Right cardiac atrium (tissue), 5 donors: ENCODE measurements around the gene ZSWIM4. TPM values are rescaled to one million over a fixed set of nuclear protein-coding genes. Genes with fewer than 3 reads are reported as not detected.

ENCODE experiments used
- ATAC-seq, 2 donors: fragments of 200-7000 bp; cut with Tn5 transposase; one replicate each; pipeline versions ENCODE4 v1.8.0 to v1.9.1; 2020; ENCODE audit warnings: moderate library complexity in 2 of 2, mild to moderate bottlenecking in 1 of 2
- DNase-seq, 3 donors: peaks; one replicate each; pipeline ENCODE4 v3.0.0-alpha.2; 2020
- H3K27ac ChIP-seq: one replicate; pipeline ENCODE4 v1.5.1; 2013; ENCODE audit warnings: mild to moderate bottlenecking, low read length, control low read depth, moderate library complexity
- H3K27me3 ChIP-seq: one replicate; pipeline ENCODE4 v1.6.1; 2013; ENCODE audit not compliant: control insufficient read depth, insufficient read depth
- H3K4me1 ChIP-seq: one replicate; pipeline ENCODE4 v1.6.1; 2013; ENCODE audit warnings: low read length; ENCODE audit not compliant: control insufficient read depth, insufficient read depth
- H3K4me3 ChIP-seq: one replicate; pipeline ENCODE4 v1.5.1; 2013; ENCODE audit warnings: low read length, control low read depth
- H3K9me3 ChIP-seq: one replicate; pipeline ENCODE4 v1.6.1; 2013; ENCODE audit warnings: low read length; ENCODE audit not compliant: control insufficient read depth
- WGBS: extraction: QIAGEN DNeasy Blood & Tissue Kit; methylation state at CpG from one replicate; pipeline ENCODE4 v1.1.7; 2013; 5-methylcytosine and 5-hydroxymethylcytosine counted together
- intact Hi-C, 4 donors: fragments of 100-400 bp; cut with DNase I; formaldehyde crosslinking; loops; one replicate each; pipeline versions ENCODE4 v1.11.0 to v1.14.0; 2022 to 2023
- polyA plus RNA-seq: library from polyadenylated mRNA; stranded (reverse); fragments of 200-250 nt; gene quantifications from one replicate; pipeline ENCODE4 v1.2.3, GENCODE V29; 2013
- total RNA-seq, 4 donors: library from RNA; stranded (reverse); fragmentation: NEBNext Ultra II Directional; extraction: Animal tissue kit (Norgen Biotek cat#: 25700); gene quantifications; one replicate each; pipeline ENCODE4 v1.2.1, GENCODE V29; 2021
- donor health status: healthy with polysubstance abuse.
- donor health status: DM: no; HTN: yes; CAD: no.
- donor health status: DM: no; HTN: no; CAD: no.
- donor health status: DM: no; HTN: yes; CAD: no; lungs with severe emphysema.
- donor health status: DM: yes; HTN: yes; CAD: no.

The ZSWIM4 gene
- total and polyA plus RNA-seq, 5 donors, result 2.3 to 6.4 (median 3.5) TPM

DNA sequence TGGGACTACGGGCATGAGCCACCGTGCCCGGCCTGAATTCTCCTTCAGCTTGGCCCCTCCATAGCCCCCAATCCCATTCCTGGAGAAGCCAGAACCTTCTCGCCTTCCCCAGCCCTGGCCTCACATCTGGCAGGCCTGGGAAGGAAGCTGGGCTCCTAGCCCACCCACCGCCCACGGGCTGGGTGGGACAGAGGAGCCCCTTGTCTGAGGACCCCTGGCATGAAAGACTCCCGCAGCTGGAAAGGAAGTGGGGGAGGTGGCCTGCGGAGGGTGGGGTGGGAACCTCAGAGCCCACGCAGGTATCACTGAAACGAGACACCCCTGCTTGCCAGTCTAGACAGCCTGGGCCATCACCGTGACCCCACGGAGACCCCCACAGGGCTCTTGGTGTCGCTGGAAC, 74.0 kb downstream of the ZSWIM4 start:
- Histone ChIP-seq H3K4me1 (no peaks in the 10 kb centered on the region), H3K27me3 (no peaks in the 10 kb centered on the region), H3K4me3 (no peak overlapping the region), H3K27ac (no peak overlapping the region), H3K9me3 (no peaks in the 10 kb centered on the region)
- ATAC-seq (no peak), DNase-seq (no peak)
- intact Hi-C loops, result loop anchor here in 3 of 4 donors (10.0 kb wide), 2 partner anchors 264 to 274 kb away; no protein-coding TSS in a partner anchor
- 61% methylated on average over 13 of the region's 13 CpGs for WGBS

DNA sequence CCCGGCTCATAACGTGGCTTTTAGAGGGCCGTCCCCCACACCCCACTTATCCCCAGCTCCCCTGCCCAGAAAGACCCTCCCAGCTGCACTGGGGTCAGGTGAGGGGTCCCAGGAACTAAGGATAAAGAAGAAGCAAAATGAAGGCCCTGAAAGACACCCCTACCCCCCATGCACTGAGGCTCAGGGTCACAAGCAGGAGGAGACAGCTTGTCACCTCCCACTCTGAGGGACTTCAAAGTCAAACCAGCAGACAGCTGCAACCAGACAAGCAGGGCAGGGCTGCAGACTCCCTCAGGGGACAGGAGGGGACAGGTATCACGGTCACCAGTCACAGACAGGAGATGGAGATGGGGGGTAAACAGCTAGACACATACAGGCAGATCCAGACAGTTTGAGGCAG, 75.6 kb downstream of the ZSWIM4 start:
- no peaks in the 10 kb centered on the region for H3K27me3 ChIP-seq
- no peaks in the 10 kb centered on the region for H3K9me3 ChIP-seq
- DNase-seq, result no peak
- no peak for ATAC-seq
- no peaks in the 10 kb centered on the region for H3K4me1 ChIP-seq
- 94% methylated on average over 4 of the region's 4 CpGs for WGBS
- no peak overlapping the region for H3K27ac ChIP-seq
- intact Hi-C loops, result no loop called here
- no peak overlapping the region for H3K4me3 ChIP-seq

DNA sequence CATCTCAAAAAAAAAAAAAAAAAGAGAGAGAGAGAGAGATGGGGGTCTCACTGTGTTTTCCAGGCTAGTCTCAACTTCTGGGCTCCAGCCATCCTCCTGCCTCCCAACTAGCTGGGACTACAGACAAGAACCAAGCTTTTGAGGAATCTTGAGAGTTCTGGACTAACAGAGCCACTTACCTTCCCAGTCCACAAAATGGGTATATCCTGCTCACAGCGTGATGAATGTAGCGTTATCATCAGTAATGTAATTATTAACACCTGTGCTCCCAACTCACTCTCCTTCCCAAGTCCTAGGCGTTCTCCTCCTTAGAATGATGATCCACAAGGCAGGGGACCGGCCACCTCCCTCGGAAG, 77.1 kb downstream of the ZSWIM4 start:
- H3K4me1 ChIP-seq, result no peaks in the 10 kb centered on the region
- no peaks in the 10 kb centered on the region for H3K27me3 ChIP-seq
- WGBS, result 50% methylated on average over 5 of the region's 5 CpGs
- no peaks in the 10 kb centered on the region for H3K9me3 ChIP-seq
- no peak overlapping the region for H3K27ac ChIP-seq
- intact Hi-C loops, result no loop called here
- DNase-seq (no peak), ATAC-seq (no peak)
- peak overlapping the region; percentile 49 for H3K4me3 ChIP-seq

DNA sequence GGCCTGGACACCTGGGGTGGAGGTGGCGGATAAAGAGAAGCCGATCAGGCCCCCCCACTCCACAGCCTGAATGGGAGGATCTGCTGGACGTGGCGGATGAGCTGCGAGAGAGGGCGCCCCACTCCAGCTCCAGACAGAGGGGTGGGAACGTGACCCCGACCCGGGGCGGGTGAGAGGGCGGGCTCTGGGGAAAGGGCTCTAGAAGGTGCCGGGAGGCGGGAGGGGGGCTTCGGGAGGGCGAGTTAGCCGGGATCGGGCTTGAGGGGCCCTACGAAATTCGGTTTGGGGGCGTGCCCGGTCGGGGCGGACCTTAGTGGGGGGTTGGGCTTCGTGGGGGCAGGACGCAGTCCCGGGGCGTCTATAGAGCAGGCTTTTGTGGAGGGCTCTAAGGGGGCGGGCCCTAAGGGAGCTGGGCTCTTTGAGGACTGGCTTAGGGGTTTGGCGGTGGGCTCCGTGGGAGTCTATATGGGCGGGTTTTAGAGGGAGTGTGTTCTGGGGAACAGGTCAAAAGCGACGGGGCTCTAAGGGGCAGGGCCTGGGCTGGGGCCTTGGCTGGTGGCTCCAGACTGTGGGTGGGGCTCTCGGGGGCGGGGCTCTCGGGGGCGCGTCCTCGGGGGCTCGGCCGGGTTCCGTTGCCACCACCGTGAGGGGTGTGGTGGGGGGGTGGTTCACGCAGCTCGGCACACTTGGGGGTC, 77.6 kb downstream of the ZSWIM4 start:
- peak; percentile 69 to 70 for ATAC-seq
- no peaks in the 10 kb centered on the region for H3K9me3 ChIP-seq
- no peak overlapping the region for H3K27ac ChIP-seq
- peak; percentile 43 to 79 (median 69) for DNase-seq
- no peaks in the 10 kb centered on the region for H3K27me3 ChIP-seq
- WGBS, result 4% methylated on average over 45 of the region's 45 CpGs
- intact Hi-C loops, result no loop called here
- H3K4me1 ChIP-seq, result no peaks in the 10 kb centered on the region
- H3K4me3 ChIP-seq, result peak overlapping the region; percentile 49

DNA sequence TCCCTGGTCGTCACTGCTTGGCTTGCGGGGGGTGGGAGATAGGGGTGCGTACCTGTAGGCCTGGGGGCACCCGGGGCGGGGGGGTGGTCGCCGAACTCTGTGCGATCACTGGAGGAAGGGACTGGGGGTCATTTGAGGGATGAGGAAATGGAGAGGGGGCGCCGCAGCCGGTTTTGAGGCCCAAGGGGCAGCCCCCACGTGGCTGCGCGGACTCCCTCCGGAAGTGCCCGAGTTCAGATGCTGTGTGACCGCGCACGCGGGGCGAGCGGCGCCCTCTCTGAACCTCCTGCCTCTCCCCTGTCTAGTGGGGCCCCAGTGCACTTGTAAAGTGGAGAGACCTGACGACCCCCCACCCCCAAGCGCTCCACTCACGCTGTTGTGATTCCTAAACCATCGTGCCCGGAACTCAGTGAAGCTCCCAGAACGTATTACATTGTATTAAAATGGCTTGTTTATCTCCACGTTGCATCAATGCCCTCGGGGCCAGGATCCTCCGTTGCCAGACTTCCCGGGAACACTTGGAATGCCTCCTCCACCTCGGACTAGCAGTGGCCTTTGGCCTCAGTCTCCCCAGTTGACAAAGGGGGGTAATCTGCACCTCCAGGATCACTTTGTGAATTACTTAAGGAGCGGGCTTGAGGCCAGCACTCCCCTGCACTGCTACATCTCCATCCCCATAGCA, 78.7 kb downstream of the ZSWIM4 start:
- H3K27me3 ChIP-seq, result no peaks in the 10 kb centered on the region
- no peak overlapping the region for H3K4me3 ChIP-seq
- no peak overlapping the region for H3K27ac ChIP-seq
- DNase-seq (peak in 1 of 3 donors; percentile 40), ATAC-seq (no peak)
- H3K4me1 ChIP-seq, result no peaks in the 10 kb centered on the region
- intact Hi-C loops, result no loop called here
- H3K9me3 ChIP-seq, result no peaks in the 10 kb centered on the region
- WGBS, result 55% methylated on average over 35 of the region's 35 CpGs

DNA sequence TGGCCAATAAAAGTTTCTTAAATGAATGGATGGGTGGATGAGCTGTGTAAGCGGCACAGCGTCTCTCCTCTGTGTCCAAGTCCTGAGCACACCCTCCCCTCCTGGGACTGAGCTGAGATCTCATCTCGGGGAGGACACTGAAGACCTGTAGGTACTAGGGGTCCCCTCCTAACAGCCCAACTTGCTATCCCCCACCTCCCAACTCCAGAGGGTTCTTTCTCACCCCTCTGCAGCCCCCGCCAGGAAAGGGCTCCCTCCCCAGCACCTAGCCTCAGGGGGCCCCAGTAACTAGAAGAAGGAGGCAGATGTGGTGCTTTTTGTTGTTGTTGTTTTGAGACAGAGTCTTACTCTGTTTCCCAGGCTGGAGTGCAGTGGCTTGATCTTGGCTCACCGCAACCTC, 80.6 kb downstream of the ZSWIM4 start:
- H3K9me3 ChIP-seq, result no peaks in the 10 kb centered on the region
- no peaks in the 10 kb centered on the region for H3K27me3 ChIP-seq
- WGBS, result 98% methylated on average over 5 of the region's 5 CpGs
- H3K4me1 ChIP-seq, result peaks cover 2% of the 10 kb centered on the region
- no peak overlapping the region for H3K27ac ChIP-seq
- no peak overlapping the region for H3K4me3 ChIP-seq
- intact Hi-C loops, result no loop called here
- DNase-seq (no peak), ATAC-seq (no peak)

DNA sequence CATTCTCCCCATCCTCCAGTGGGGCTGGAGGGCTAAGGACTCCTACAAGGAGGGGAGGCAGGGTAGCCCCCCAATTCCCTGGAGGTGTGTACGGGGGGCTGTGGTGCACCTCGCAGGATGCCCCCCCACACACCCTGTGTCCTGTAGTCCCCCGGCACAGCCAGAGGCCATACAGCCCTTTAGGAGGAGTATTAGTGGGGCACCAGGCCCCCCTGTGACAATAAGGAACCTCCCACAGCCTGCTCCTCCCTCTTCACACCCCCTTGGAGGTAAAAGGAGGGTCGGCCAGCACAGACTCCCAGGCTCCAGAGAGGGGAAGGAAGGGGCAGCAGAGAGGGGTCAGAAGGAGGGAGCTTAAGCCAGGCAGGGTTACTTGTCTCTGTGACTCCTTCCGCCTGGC, 81.6 kb downstream of the ZSWIM4 start, which contains the start of gene NANOS3:
Gene NANOS3 (plus strand): TSS at position 301 of the 400 bp plus-strand sequence. CDS start 115 bp downstream, outside the sequence.
- no peak for ATAC-seq
- Histone ChIP-seq H3K27me3 (no peaks in the 10 kb centered on the region), H3K27ac (no peak within 1 kb of the TSS), H3K4me3 (no peak within 1 kb of the TSS), H3K4me1 (peaks cover 2% of the 10 kb centered on the region), H3K9me3 (no peaks in the 10 kb centered on the region)
- WGBS, result 62% methylated on average over 5 of the region's 5 CpGs
- intact Hi-C loops, result no loop called here
- no peak for DNase-seq

DNA sequence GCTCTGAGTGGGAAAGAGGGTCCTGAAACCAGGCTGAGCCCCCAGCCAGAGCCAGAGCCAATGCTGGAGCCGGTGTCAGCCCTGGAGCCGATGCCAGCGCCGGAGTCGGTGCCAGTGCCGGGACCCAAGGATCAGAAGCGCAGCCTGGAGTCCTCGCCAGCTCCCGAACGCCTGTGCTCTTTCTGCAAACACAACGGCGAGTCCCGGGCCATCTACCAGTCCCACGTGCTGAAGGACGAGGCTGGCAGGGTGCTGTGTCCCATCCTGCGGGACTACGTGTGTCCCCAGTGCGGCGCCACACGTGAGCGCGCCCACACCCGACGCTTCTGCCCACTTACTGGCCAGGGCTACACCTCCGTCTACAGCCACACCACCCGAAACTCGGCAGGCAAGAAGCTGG, 82.1 kb downstream of the ZSWIM4 start:
- Histone ChIP-seq H3K27ac (no peak overlapping the region), H3K4me3 (no peak overlapping the region), H3K4me1 (peaks cover 2% of the 10 kb centered on the region), H3K27me3 (no peaks in the 10 kb centered on the region), H3K9me3 (no peaks in the 10 kb centered on the region)
- no peak for DNase-seq
- ATAC-seq, result no peak
- 89% methylated on average over 27 of the region's 27 CpGs for WGBS
- intact Hi-C loops, result no loop called here

DNA sequence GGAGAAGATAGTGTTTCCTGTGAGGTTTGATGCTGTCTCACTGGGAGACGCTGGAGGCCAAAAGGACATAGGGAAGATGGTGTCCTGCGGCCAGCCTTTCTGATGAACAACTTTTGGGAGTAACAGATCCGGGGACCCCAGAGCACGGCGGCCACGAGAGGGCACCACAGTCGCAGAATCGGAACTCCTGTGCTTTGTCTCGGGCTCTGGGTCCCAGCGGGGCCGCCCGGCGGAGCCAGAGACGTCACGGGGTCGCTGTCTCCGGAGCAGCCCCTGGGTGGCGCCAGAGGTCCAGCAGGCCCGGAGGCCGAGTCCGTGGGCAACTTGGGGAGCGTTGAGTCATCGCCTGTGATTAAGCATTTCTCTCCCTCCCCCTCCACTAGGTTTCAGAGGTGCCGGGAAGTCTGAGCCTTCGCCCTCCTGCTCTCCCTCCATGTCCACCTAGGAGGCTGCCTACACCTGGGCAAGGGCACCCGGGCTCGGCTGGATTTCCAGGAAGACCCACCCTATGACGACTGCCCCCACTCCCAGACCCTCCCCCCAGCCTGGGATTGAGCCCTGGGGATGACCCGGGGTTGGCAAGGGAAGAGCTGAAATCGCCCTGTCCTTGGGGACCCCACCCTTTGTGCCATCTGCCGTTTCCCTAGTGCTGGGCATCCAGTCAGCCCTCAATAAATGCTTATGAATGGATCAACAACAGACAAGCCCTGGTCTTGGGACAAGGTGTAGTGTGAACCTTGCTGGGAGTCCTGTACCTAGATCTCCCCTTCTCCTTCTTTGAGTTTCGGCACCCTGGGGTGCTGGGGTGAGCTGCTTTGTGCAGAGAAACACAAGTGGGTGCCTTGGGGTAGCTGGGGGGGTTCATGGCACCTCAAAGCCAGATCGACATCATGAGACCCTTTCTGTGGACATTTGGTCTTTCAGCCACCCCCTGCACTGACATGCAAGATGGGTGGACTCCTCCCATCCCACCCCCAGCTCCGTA, 85.1 kb downstream of the ZSWIM4 start:
- Histone ChIP-seq H3K27me3 (no peaks in the 10 kb centered on the region), H3K9me3 (no peaks in the 10 kb centered on the region), H3K4me3 (no peak overlapping the region), H3K4me1 (peaks cover 2% of the 10 kb centered on the region), H3K27ac (peak overlapping the region; percentile 6)
- DNase-seq (peak; percentile 98 to 100 (median 99)), ATAC-seq (peak; percentile 95)
- 8% methylated on average over 34 of the region's 34 CpGs for WGBS
- intact Hi-C loops, result loop anchor here (2.0 to 10.0 kb wide), 5 partner anchors 164 to 194 kb away; partner anchors contain the start of gene MISP3 (in 2 of the 4)

DNA sequence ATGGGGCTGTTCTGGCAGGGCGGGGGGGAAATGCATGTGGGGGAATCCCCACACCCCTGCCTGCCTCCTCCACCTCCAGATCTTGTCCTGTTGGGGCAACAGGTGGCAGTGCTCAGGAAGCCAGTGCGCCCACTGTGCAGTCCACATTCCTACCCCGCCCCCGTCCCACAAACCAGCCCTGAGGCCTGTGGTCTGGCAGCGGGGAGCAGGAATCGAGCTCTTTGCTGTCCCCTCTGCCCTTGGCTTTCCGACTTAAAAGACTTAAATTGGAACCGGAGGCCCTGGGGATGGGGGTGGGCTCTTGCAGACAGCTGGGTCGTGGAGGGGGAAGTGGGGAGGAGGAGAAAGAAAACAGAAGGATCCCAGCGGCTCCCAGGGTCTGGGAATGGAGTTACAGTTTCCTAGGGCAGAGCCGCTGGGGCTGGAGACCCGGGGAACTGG, 86.0 kb downstream of the ZSWIM4 start:
- no peak overlapping the region for H3K27ac ChIP-seq
- H3K27me3 ChIP-seq, result no peaks in the 10 kb centered on the region
- no peak overlapping the region for H3K4me3 ChIP-seq
- no peak for DNase-seq
- WGBS, result 44% methylated on average over 12 of the region's 12 CpGs
- intact Hi-C loops, result loop anchor here (2.0 to 10.0 kb wide), 5 partner anchors 164 to 194 kb away; partner anchors contain the start of gene MISP3 (in 2 of the 4)
- no peaks in the 10 kb centered on the region for H3K9me3 ChIP-seq
- no peak for ATAC-seq
- H3K4me1 ChIP-seq, result peaks cover 2% of the 10 kb centered on the region
